Mesenchymal stem cell (in vitro differentiated cells and primary cell): ENCODE measurements around the gene SYCP2L.

ENCODE experiments used
- DNase-seq: peaks from one replicate; pipeline ENCODE4 v3.0.0-alpha.2; 2013
- H2AFZ ChIP-seq: one replicate; pipeline ENCODE4 v1.6.1; 2013; ENCODE audit warnings: low read depth, mild to moderate bottlenecking, control low read depth, inconsistent platforms, low read length, moderate library complexity
- H2AK5ac ChIP-seq: 2 replicates; pipeline ENCODE4 v1.6.1; 2013; ENCODE audit warnings: low read length, moderate library complexity, mild to moderate bottlenecking, inconsistent platforms; ENCODE audit not compliant: severe bottlenecking
- H2BK120ac ChIP-seq: one replicate; pipeline ENCODE4 v1.6.1; 2013; ENCODE audit warnings: low read depth, mild to moderate bottlenecking, inconsistent platforms, low read length, moderate library complexity
- H2BK12ac ChIP-seq, 2 experiments: one replicate each; pipeline ENCODE4 v1.6.1; 2013; ENCODE audit warnings: inconsistent platforms in 2 of 2, low read length in 2 of 2, mild to moderate bottlenecking in 2 of 2, moderate library complexity in 2 of 2, control low read depth in 1 of 2
- H2BK15ac ChIP-seq: one replicate; pipeline ENCODE4 v1.6.1; 2013; ENCODE audit warnings: mild to moderate bottlenecking, low read depth, inconsistent platforms; ENCODE audit not compliant: poor library complexity, severe bottlenecking
- H2BK5ac ChIP-seq: 2 replicates; pipeline ENCODE4 v1.6.1; 2013; ENCODE audit warnings: low read depth, mild to moderate bottlenecking, low read length, control low read depth, inconsistent platforms; ENCODE audit not compliant: poor library complexity, severe bottlenecking
- H3K14ac ChIP-seq, 2 experiments: one replicate each; pipeline ENCODE4 v1.6.1; 2013; ENCODE audit warnings: inconsistent platforms in 2 of 2, low read length in 2 of 2, control low read depth in 1 of 2, mild to moderate bottlenecking in 1 of 2, moderate library complexity in 1 of 2
- H3K18ac ChIP-seq, 2 experiments: one replicate each; pipeline ENCODE4 v1.6.1; 2013; ENCODE audit warnings: inconsistent platforms in 2 of 2, low read length in 2 of 2, control low read depth in 1 of 2, low read depth in 1 of 2, mild to moderate bottlenecking in 1 of 2
- H3K23ac ChIP-seq, 2 experiments: one replicate each; pipeline ENCODE4 v1.6.1; 2013; ENCODE audit warnings: inconsistent platforms in 2 of 2, low read length in 2 of 2, mild to moderate bottlenecking in 2 of 2, moderate library complexity in 2 of 2, control low read depth in 1 of 2
- H3K27ac ChIP-seq: 2 replicates; pipeline ENCODE4 v1.5.1; 2013; ENCODE audit warnings: mild to moderate bottlenecking, moderate library complexity, low read length, control low read depth, inconsistent platforms; ENCODE audit not compliant: poor library complexity, severe bottlenecking
- H3K27me3 ChIP-seq, 2 experiments: 2 replicates each; pipeline versions ENCODE4 v1.6.1 to v1.7.0; 2013; ENCODE audit warnings: low read length in 2 of 2, mild to moderate bottlenecking in 2 of 2, moderate library complexity in 2 of 2, control low read depth in 1 of 2, inconsistent platforms in 1 of 2; ENCODE audit not compliant: control insufficient read depth in 1 of 2, insufficient read depth in 1 of 2
- H3K36me3 ChIP-seq, 2 experiments: 2 replicates each; pipeline versions ENCODE4 v1.6.1 to v1.7.0; 2013; ENCODE audit warnings: low read length in 2 of 2, control low read depth in 1 of 2, inconsistent platforms in 1 of 2, low read depth in 1 of 2, mild to moderate bottlenecking in 1 of 2; ENCODE audit not compliant: insufficient read depth in 2 of 2, control insufficient read depth in 1 of 2
- H3K4ac ChIP-seq, 2 experiments: one replicate each; pipeline ENCODE4 v1.6.1; 2013; ENCODE audit warnings: inconsistent platforms in 2 of 2, low read length in 2 of 2, mild to moderate bottlenecking in 2 of 2, moderate library complexity in 2 of 2, control low read depth in 1 of 2, low read depth in 1 of 2
- H3K4me1 ChIP-seq: 2 replicates; pipeline ENCODE4 v1.6.1; 2013; ENCODE audit warnings: low read depth, low read length, control low read depth; ENCODE audit not compliant: control insufficient read depth, insufficient read depth
- H3K4me2 ChIP-seq: 2 replicates; pipeline ENCODE4 v1.6.1; 2013; ENCODE audit warnings: low read length, mild to moderate bottlenecking, inconsistent platforms; ENCODE audit not compliant: poor library complexity, severe bottlenecking
- H3K4me3 ChIP-seq, 2 experiments: 2 replicates each; pipeline versions ENCODE4 v1.5.1 to v1.7.0; 2013; ENCODE audit warnings: low read length in 2 of 2, mild to moderate bottlenecking in 2 of 2, control low read depth in 1 of 2, low read depth in 1 of 2; ENCODE audit not compliant: insufficient read depth in 1 of 2
- H3K79me1 ChIP-seq: replicated peaks from 2 replicates; pipeline ENCODE4 v1.6.1; 2013; ENCODE audit warnings: mild to moderate bottlenecking, control low read depth, low read length, inconsistent platforms; ENCODE audit not compliant: poor library complexity, severe bottlenecking
- H3K9ac ChIP-seq: 2 replicates; pipeline ENCODE4 v1.7.0; 2013; ENCODE audit warnings: mild to moderate bottlenecking, low read length, moderate library complexity
- H3K9me3 ChIP-seq: 2 replicates; pipeline ENCODE4 v1.7.0; 2013; ENCODE audit warnings: mild to moderate bottlenecking, low read length; ENCODE audit not compliant: control insufficient read depth
- H4K8ac ChIP-seq: one replicate; pipeline ENCODE4 v1.6.1; 2013; ENCODE audit warnings: inconsistent platforms, mild to moderate bottlenecking, low read length, moderate library complexity
- H4K91ac ChIP-seq: one replicate; pipeline ENCODE4 v1.6.1; 2013; ENCODE audit warnings: mild to moderate bottlenecking, low read length, inconsistent platforms
- WGBS: methylation state at CpG from one replicate; pipeline ENCODE4 v1.1.7; 2013; ENCODE audit warnings: mixed read lengths; 5-methylcytosine and 5-hydroxymethylcytosine counted together

Gene SYCP2L

GRCh38 chr6:11008821-11009220, 122.0 kb downstream of the SYCP2L start:
- DNase-seq = peak; percentile 74
- H3K79me1 ChIP-seq = no peaks in the 10 kb centered on the region
- H3K4me2 ChIP-seq = no peak overlapping the region
- peaks cover 14% of the 10 kb centered on the region for H3K4me1 ChIP-seq
- peak overlapping the region; percentile 79 for H3K27ac ChIP-seq
- peak overlapping the region in 1 of 2 experiments; percentile 45 for H3K4me3 ChIP-seq
- H2BK120ac ChIP-seq = no peak overlapping the region
- WGBS = 60% methylated on average over 1 of the region's 1 CpG
- H2BK5ac ChIP-seq = no peak overlapping the region
- H2BK12ac ChIP-seq = no peak overlapping the region
- H2AK5ac ChIP-seq = no peak overlapping the region
- H3K4ac ChIP-seq = no peak overlapping the region
- no peak overlapping the region for H2BK15ac ChIP-seq
- H3K18ac ChIP-seq = no peak overlapping the region
- H3K14ac ChIP-seq = no peak overlapping the region
- no peaks in the 10 kb centered on the region for H3K9me3 ChIP-seq
- H3K23ac ChIP-seq = no peak overlapping the region
- no peaks in the 10 kb centered on the region for H3K27me3 ChIP-seq
- H3K9ac ChIP-seq = peak overlapping the region; percentile 16
- H4K8ac ChIP-seq = no peak overlapping the region
- no peak overlapping the region for H4K91ac ChIP-seq
- no peaks in the 10 kb centered on the region for H3K36me3 ChIP-seq
- H2AFZ ChIP-seq = no peak overlapping the region

GRCh38 chr6:11009353-11009752, 122.5 kb downstream of the SYCP2L start:
- H2BK15ac ChIP-seq = no peak overlapping the region
- H2BK12ac ChIP-seq = peak overlapping the region; percentile 18 to 22
- H3K36me3 ChIP-seq = no peaks in the 10 kb centered on the region
- no peaks in the 10 kb centered on the region for H3K79me1 ChIP-seq
- H3K4me2 ChIP-seq = no peak overlapping the region
- no peak overlapping the region for H2AFZ ChIP-seq
- no peaks in the 10 kb centered on the region for H3K9me3 ChIP-seq
- peak overlapping the region in 1 of 2 experiments; percentile 45 for H3K4me3 ChIP-seq
- H3K27me3 ChIP-seq = no peaks in the 10 kb centered on the region
- peak overlapping the region in 1 of 2 experiments; percentile 86 for H3K4ac ChIP-seq
- peak overlapping the region; percentile 64 for H2BK120ac ChIP-seq
- WGBS = 17% methylated on average over 6 of the region's 6 CpGs
- H3K27ac ChIP-seq = peak overlapping the region; percentile 79
- H3K14ac ChIP-seq = no peak overlapping the region
- no peak overlapping the region for H4K91ac ChIP-seq
- H2AK5ac ChIP-seq = no peak overlapping the region
- no peak overlapping the region for H4K8ac ChIP-seq
- peaks cover 14% of the 10 kb centered on the region for H3K4me1 ChIP-seq
- no peak overlapping the region for H3K23ac ChIP-seq
- DNase-seq = peak; percentile 76
- H2BK5ac ChIP-seq = no peak overlapping the region
- peak overlapping the region; percentile 16 for H3K9ac ChIP-seq
- H3K18ac ChIP-seq = peak overlapping the region in 1 of 2 experiments; percentile 72

DNA sequence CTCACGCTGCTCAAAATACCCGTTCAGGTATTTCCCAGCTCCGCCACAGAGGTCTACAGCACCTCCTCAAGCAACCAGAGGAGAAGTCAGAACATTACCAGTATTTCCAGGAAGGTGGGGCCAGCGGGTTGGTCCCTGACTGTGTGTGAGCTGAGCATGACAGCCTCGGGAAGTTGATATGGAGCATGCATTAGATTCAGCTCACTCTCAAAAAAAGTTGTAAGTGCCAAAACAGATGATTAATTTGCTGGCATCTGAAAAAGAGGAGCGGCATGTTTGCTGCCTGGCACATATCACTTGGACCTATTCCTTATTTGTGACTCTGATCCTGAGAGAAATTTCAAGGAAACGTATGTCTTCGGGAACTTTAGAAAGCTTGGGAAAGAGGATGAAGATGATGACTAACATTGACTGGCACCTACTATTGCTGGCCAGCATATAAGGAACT, 125.0 kb downstream of the SYCP2L start:
- Histone ChIP-seq H3K4me1 (peaks cover 12% of the 10 kb centered on the region), H3K9ac (no peak overlapping the region), H3K14ac (no peak overlapping the region), H2BK15ac (no peak overlapping the region), H3K4me2 (no peak overlapping the region), H3K18ac (peak overlapping the region; percentile 28 to 71), H3K4me3 (no peak overlapping the region), H3K9me3 (no peaks in the 10 kb centered on the region), H3K23ac (no peak overlapping the region), H2BK5ac (no peak overlapping the region), H2AK5ac (no peak overlapping the region), H4K91ac (peak overlapping the region; percentile 45), H2BK12ac (peak overlapping the region; percentile 37 to 81), H3K27me3 (no peaks in the 10 kb centered on the region), H3K79me1 (no peaks in the 10 kb centered on the region), H4K8ac (peak overlapping the region; percentile 80), H3K36me3 (no peaks in the 10 kb centered on the region), H2AFZ (no peak overlapping the region), H3K27ac (no peak overlapping the region), H3K4ac (no peak overlapping the region), H2BK120ac (no peak overlapping the region)
- WGBS = 65% methylated on average over 8 of the region's 8 CpGs
- no peak for DNase-seq

DNA sequence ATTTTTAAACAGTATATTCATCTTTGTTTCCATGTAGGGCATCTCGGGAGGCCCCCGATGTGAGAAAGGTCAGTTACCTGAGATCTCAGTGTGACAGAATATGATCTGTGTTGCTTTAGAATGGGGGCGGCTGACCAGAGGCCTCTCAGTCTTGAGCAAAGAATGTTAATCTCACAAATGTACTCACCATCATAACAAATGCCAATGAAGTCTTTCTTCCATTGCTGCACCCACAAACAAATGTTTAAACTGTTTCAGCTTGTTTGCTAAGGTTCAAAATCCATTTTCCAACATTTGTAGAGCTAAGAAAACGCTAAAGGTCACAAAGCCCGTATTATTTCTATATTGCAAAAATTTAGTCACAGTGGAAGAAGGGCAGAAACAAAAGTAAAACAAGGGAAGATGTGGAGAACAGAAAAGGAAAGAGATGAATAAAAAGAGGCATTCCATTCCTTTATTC, 125.5 kb downstream of the SYCP2L start:
- H2BK5ac ChIP-seq = no peak overlapping the region
- H3K27me3 ChIP-seq = no peaks in the 10 kb centered on the region
- H2AFZ ChIP-seq = no peak overlapping the region
- 81% methylated on average over 1 of the region's 5 CpGs for WGBS
- no peak overlapping the region for H3K9ac ChIP-seq
- no peaks in the 10 kb centered on the region for H3K79me1 ChIP-seq
- H3K4me2 ChIP-seq = no peak overlapping the region
- H3K27ac ChIP-seq = no peak overlapping the region
- H3K36me3 ChIP-seq = no peaks in the 10 kb centered on the region
- H3K14ac ChIP-seq = no peak overlapping the region
- H3K4me3 ChIP-seq = no peak overlapping the region
- no peak overlapping the region for H2BK15ac ChIP-seq
- H2AK5ac ChIP-seq = no peak overlapping the region
- H4K91ac ChIP-seq = no peak overlapping the region
- no peak overlapping the region for H2BK12ac ChIP-seq
- no peak overlapping the region for H4K8ac ChIP-seq
- H3K23ac ChIP-seq = no peak overlapping the region
- no peaks in the 10 kb centered on the region for H3K9me3 ChIP-seq
- no peak overlapping the region for H3K18ac ChIP-seq
- no peak overlapping the region for H2BK120ac ChIP-seq
- DNase-seq = no peak
- H3K4me1 ChIP-seq = peaks cover 12% of the 10 kb centered on the region
- no peak overlapping the region for H3K4ac ChIP-seq
